Gastroesophageal sphincter (tissue), 4 donors: ENCODE results near the gene PTGDR. TPM values are rescaled to one million over a fixed set of nuclear protein-coding genes. Genes with fewer than 3 reads are reported as not detected.

Experiments used
- ATAC-seq: fragments of 150-250 bp; one replicate; pipeline ENCODE4 v1.9.1; 2016; ENCODE audit warnings: mild to moderate bottlenecking, moderate library complexity
- H3K27ac ChIP-seq, 4 donors: fragments of 200-600 bp; sonication (generic) in 3 of 4; 1 replicate in 3 of 4; 2 replicates in 1 of 4; pipeline ENCODE4 v1.5.1; 2016 to 2019
- H3K27me3 ChIP-seq: fragments of 200-600 bp; sonication (generic); one replicate; pipeline ENCODE4 v1.5.1; 2019
- H3K36me3 ChIP-seq, 2 donors: fragments of 200-600 bp; sonication (generic); one replicate each; pipeline ENCODE4 v1.5.1; 2019; ENCODE audit warnings: control low read depth in 1 of 2
- H3K4me1 ChIP-seq, 3 donors: fragments of 200-600 bp; sonication (generic); 1 replicate in 2 of 3; 2 replicates in 1 of 3; pipeline ENCODE4 v1.5.1; 2016 to 2019; ENCODE audit warnings: control low read depth in 2 of 3
- H3K4me3 ChIP-seq, 2 donors: fragments of 200-600 bp; sonication (generic); one replicate each; pipeline ENCODE4 v1.5.1; 2019; ENCODE audit warnings: mild to moderate bottlenecking in 1 of 2, moderate library complexity in 1 of 2
- H3K9me3 ChIP-seq, 3 donors: fragments of 200-600 bp; sonication (generic); one replicate each; pipeline ENCODE4 v1.5.1; 2017 to 2019; ENCODE audit warnings: control low read depth in 2 of 3
- EP300 ChIP-seq: sonication (generic); formaldehyde crosslinking; IDR thresholded peaks from one replicate; pipeline ENCODE4 v1.6.1; 2017; ENCODE audit warnings: antibody characterized with exemption, mild to moderate bottlenecking
- POLR2A ChIP-seq, 2 donors: fragments of 450-650 bp; IDR thresholded peaks; one replicate each; pipeline ENCODE4 v1.6.1; 2017; ENCODE audit warnings: antibody characterized with exemption in 2 of 2, mild to moderate bottlenecking in 2 of 2, moderate library complexity in 1 of 2
- POLR2AphosphoS5 ChIP-seq: sonication (generic); formaldehyde crosslinking; IDR thresholded peaks from one replicate; pipeline ENCODE4 v1.6.1; 2017; ENCODE audit warnings: antibody characterized with exemption
- WGBS, 2 donors: methylation state at CpG; one replicate each; pipeline ENCODE4 v1.1.5; 2018; ENCODE audit warnings: low coverage in 1 of 2; 5-methylcytosine and 5-hydroxymethylcytosine counted together
- total RNA-seq, 4 donors: library from RNA; depleted of rRNA; stranded (reverse); fragments of >200 nt; gene quantifications; one replicate each; pipeline ENCODE4 v1.1.0, GENCODE V29; 2016
- TF ChIP-seq, protein P1 (sequence below), 4 experiments: fragments of 200-600 bp in 2 of 4; fragments of 450-650 bp in 2 of 4; sonication (generic) in 1 of 4; IDR thresholded peaks; one replicate each; pipeline ENCODE4 v1.5.1; 2017 to 2019; ENCODE audit warnings: antibody characterized with exemption in 4 of 4, mild to moderate bottlenecking in 2 of 4, moderate library complexity in 2 of 4

Gene PTGDR
- total RNA-seq, 4 donors from 2014 or later: 0.50 to 2.0 (median 0.90) TPM

DNA sequence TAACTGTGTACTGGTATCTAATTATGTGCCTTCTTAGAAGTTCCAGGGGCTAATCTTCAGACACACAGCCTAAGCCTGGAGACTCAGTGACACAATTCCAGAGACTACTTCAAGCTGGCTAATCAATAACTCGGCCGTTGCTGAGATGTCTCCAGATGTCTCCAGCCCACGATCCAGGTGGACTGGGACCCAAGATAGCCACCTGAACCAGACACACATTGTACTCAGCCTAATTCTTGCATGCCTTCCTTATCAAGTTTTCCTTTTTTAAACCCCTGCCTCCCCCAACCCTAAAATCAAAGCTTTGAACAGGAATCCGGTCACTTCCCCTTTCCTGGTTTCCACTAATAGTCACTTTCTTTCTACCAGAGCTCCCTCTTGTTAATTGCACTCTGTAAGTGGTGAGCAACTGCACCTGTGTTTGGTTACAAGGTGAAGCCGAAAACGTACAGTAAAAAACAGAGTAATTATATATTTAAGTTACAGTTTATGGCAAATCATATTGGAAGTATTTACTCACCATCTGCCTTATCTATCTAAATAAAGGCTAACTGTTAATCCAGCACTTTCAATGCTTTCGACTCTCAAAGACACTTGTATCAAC, 39.8 kb upstream of the PTGDR start:
- no peak for ATAC-seq
- no peak overlapping the region for H3K4me3 ChIP-seq
- H3K27me3 ChIP-seq: no peaks in the 10 kb centered on the region
- H3K9me3 ChIP-seq: no peaks in the 10 kb centered on the region
- H3K36me3 ChIP-seq: no peaks in the 10 kb centered on the region
- WGBS, 2 donors: 70 to 90% methylated on average over 6 to 7 of the region's 7 CpGs
- no peak overlapping the region for H3K27ac ChIP-seq
- TF ChIP-seq POLR2A (IDR thresholded peaks at IDR 0.05) (no peak), POLR2AphosphoS5 (no peak), EP300 (no peak)
- TF ChIP-seq, protein P1, sequence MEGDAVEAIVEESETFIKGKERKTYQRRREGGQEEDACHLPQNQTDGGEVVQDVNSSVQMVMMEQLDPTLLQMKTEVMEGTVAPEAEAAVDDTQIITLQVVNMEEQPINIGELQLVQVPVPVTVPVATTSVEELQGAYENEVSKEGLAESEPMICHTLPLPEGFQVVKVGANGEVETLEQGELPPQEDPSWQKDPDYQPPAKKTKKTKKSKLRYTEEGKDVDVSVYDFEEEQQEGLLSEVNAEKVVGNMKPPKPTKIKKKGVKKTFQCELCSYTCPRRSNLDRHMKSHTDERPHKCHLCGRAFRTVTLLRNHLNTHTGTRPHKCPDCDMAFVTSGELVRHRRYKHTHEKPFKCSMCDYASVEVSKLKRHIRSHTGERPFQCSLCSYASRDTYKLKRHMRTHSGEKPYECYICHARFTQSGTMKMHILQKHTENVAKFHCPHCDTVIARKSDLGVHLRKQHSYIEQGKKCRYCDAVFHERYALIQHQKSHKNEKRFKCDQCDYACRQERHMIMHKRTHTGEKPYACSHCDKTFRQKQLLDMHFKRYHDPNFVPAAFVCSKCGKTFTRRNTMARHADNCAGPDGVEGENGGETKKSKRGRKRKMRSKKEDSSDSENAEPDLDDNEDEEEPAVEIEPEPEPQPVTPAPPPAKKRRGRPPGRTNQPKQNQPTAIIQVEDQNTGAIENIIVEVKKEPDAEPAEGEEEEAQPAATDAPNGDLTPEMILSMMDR (IDR thresholded peaks at IDR 0.05): no peak
- H3K4me1 ChIP-seq: no peaks in the 10 kb centered on the region

DNA sequence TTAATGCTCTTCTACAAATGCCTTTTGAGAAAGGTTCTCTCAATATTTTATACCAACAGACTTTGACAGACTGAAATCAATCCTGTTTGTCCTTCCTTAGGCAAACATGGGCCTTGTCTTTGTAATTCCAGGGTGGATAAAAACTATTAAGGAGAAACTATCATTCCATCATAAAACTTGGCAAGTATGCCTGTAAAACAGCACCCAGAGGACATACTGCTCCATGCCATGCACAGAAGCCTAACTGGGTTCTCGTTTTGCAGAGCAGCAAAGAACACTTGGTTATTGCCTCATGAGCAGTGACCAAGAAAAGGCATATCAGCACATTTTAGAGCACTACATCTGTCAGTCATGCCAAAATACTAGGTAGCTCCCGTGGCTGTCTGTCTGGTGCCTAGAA, 33.8 kb upstream of the PTGDR start:
- no peaks in the 10 kb centered on the region for H3K9me3 ChIP-seq
- H3K4me3 ChIP-seq: no peak overlapping the region
- no peaks in the 10 kb centered on the region for H3K4me1 ChIP-seq
- H3K27ac ChIP-seq: no peak overlapping the region
- H3K36me3 ChIP-seq: no peaks in the 10 kb centered on the region
- TF ChIP-seq, protein P1 (IDR thresholded peaks at IDR 0.05): no peak
- no peak for TF ChIP-seq EP300
- no peak for TF ChIP-seq POLR2AphosphoS5
- no peak for TF ChIP-seq POLR2A (IDR thresholded peaks at IDR 0.05)
- WGBS, 2 donors: 83% methylated on average over 2 of the region's 2 CpGs
- H3K27me3 ChIP-seq: no peaks in the 10 kb centered on the region
- no peak for ATAC-seq

DNA sequence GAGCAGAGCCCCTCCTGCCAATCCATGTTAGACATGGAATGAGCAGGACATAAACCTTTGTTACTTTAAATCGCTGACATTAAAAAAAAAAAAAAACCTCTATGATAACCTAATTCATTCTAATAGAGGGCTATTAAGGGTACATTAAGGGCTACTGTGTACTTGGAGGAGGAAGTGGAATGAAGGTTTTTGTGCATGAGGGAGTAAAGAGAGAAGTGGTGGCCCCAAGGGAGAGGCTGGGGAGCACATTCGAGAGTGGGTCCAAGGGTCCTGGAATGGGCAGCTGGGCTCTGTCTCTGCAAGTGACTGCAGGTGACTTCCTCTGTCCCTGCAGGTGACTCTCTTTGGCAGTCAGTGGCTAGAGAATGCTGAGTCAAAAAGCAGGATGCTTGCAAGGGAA, 32.1 kb upstream of the PTGDR start:
- no peak for ATAC-seq
- Histone ChIP-seq H3K27ac (no peak overlapping the region), H3K36me3 (no peaks in the 10 kb centered on the region), H3K9me3 (no peaks in the 10 kb centered on the region), H3K4me1 (no peaks in the 10 kb centered on the region), H3K27me3 (no peaks in the 10 kb centered on the region), H3K4me3 (no peak overlapping the region)
- TF ChIP-seq POLR2A (IDR thresholded peaks at IDR 0.05): no peak
- TF ChIP-seq POLR2AphosphoS5: no peak
- no peak for TF ChIP-seq EP300
- TF ChIP-seq, protein P1 (IDR thresholded peaks at IDR 0.05): no peak
- 69% methylated on average over 2 of the region's 2 CpGs; no CpG with 5 or more reads in 1 of the 2 donors for WGBS, 2 donors

DNA sequence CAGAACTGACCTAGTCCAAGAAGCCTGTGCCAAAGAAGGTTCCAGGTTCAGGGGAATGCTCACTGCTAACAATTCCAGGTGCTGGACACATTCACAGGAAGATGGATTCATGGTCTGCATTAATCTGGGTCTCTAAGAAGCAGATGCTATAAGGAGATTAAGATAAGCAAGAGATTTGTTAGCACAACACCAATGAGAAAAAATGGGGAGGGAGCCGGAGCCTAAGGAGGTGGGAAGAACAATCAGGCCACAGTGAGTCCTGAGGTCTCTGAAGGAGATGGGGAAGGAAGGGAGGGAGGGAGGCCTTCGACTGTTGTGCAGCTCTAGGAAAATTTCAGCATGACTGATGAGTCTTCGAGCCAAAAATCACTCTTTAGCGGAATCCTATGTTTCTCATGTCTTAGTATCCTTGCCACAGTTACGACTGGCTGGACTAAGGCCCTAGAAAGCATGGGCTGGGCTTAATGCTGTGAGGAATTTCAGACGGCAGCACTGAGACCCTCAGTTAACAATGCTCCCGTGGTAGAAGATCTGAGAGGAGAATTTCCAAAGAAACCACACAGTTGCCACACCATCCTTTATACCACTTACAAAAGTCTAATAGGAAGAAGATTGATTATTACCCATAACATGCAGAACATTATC, 31.5 kb upstream of the PTGDR start:
- TF ChIP-seq POLR2A (IDR thresholded peaks at IDR 0.05) (no peak), POLR2AphosphoS5 (no peak), EP300 (no peak)
- TF ChIP-seq, protein P1 (IDR thresholded peaks at IDR 0.05): no peak
- Histone ChIP-seq H3K27me3 (no peaks in the 10 kb centered on the region), H3K27ac (no peak overlapping the region), H3K4me1 (no peaks in the 10 kb centered on the region), H3K36me3 (no peaks in the 10 kb centered on the region), H3K9me3 (no peaks in the 10 kb centered on the region), H3K4me3 (no peak overlapping the region)
- 57 to 58% methylated on average over 7 of the region's 7 CpGs for WGBS, 2 donors
- ATAC-seq: no peak

DNA sequence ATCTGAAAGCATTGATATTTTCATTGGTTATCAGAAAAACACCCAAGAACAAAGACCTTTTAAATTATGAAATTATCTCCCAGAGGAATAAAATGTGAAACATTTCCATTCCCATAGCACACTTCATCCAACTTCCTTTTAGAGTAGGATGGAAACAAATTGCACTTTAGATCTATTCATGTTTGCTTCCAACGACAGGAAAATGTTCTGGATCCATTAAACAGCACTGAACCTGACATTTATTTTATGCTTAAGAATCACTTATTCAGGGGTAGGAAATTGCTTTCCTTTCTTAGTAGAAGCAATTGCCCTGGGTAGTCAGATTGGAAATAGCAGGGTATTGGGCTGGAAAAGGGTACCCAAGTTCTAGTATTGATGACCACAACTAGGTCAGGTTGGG, 28.8 kb upstream of the PTGDR start:
- no peaks in the 10 kb centered on the region for H3K9me3 ChIP-seq
- WGBS, 2 donors: 27 to 33% methylated on average over 1 of the region's 1 CpG

More for the DNA sequence above, 28.8 kb upstream of the PTGDR start:
- no peaks in the 10 kb centered on the region for H3K36me3 ChIP-seq
- no peak for ATAC-seq
- H3K27ac ChIP-seq: no peak overlapping the region
- no peaks in the 10 kb centered on the region for H3K27me3 ChIP-seq
- H3K4me1 ChIP-seq: no peaks in the 10 kb centered on the region
- no peak overlapping the region for H3K4me3 ChIP-seq
- TF ChIP-seq, protein P1 (IDR thresholded peaks at IDR 0.05): no peak
- TF ChIP-seq POLR2AphosphoS5: no peak
- no peak for TF ChIP-seq POLR2A (IDR thresholded peaks at IDR 0.05)
- TF ChIP-seq EP300: no peak
